OCI-LY1 (cell line): ENCODE measurements around the gene CD163L1.
A peak's percentile ranks its signal among the peaks of the same experiment; 100 is the strongest.

ENCODE experiments used
- H2AFZ ChIP-seq: fragments of 200-600 bp; sonication (generic), shearing (Covaris generic); 2 replicates; pipeline ENCODE4 v1.6.0; 2014; ENCODE audit warnings: antibody characterized with exemption, mild to moderate bottlenecking, low read length
- H3F3A ChIP-seq: fragments of 200-600 bp; sonication (generic), shearing (Covaris generic); 2 replicates; pipeline ENCODE4 v1.6.0; 2014; ENCODE audit warnings: mild to moderate bottlenecking, antibody characterized with exemption, low read length, moderate library complexity; ENCODE audit not compliant: insufficient read depth
- H3K27ac ChIP-seq: fragments of 200-600 bp; sonication (generic); 2 replicates; pipeline ENCODE4 v1.5.1; 2014; ENCODE audit warnings: low read length, mixed run types, mild to moderate bottlenecking, low read depth; ENCODE audit not compliant: poor library complexity, severe bottlenecking
- H3K27me3 ChIP-seq: fragments of 200-600 bp; sonication (generic); 2 replicates; pipeline ENCODE4 v1.6.0; 2014; ENCODE audit warnings: antibody characterized with exemption, mild to moderate bottlenecking, low read length, moderate library complexity; ENCODE audit not compliant: insufficient read depth
- H3K36me3 ChIP-seq: fragments of 200-600 bp; sonication (generic); 2 replicates; pipeline ENCODE4 v1.6.1; 2014; ENCODE audit warnings: mild to moderate bottlenecking, antibody characterized with exemption, low read length, moderate library complexity, mixed read lengths; ENCODE audit not compliant: insufficient read depth
- H3K4me1 ChIP-seq: fragments of 200-600 bp; sonication (generic); 2 replicates; pipeline ENCODE4 v1.5.1; 2014; ENCODE audit warnings: mild to moderate bottlenecking, low read length, moderate library complexity; ENCODE audit not compliant: insufficient read depth, severe bottlenecking
- H3K4me2 ChIP-seq: fragments of 200-600 bp; sonication (generic), shearing (Covaris generic); 2 replicates; pipeline ENCODE4 v1.6.1; 2014; ENCODE audit warnings: low read length
- H3K4me3 ChIP-seq: fragments of 200-600 bp; sonication (generic); 2 replicates; pipeline ENCODE4 v1.5.1; 2014; ENCODE audit warnings: low read length, low read depth, mild to moderate bottlenecking, mixed read lengths; ENCODE audit not compliant: poor library complexity, severe bottlenecking
- H3K79me2 ChIP-seq: fragments of 200-600 bp; shearing (Covaris generic); 2 replicates; pipeline ENCODE4 v1.6.1; 2016; ENCODE audit warnings: mixed run types, low read length, mixed read lengths; ENCODE audit not compliant: insufficient read depth
- H3K9ac ChIP-seq: fragments of 200-600 bp; sonication (generic), shearing (Covaris generic); 2 replicates; pipeline ENCODE4 v1.6.1; 2014; ENCODE audit warnings: mild to moderate bottlenecking, low read length, mixed read lengths
- H3K9me2 ChIP-seq: fragments of 200-600 bp; sonication (generic), shearing (Covaris generic); 2 replicates; pipeline ENCODE4 v1.6.1; 2014; ENCODE audit warnings: low read depth, mild to moderate bottlenecking, low read length, mixed read lengths
- H3K9me3 ChIP-seq: fragments of 200-600 bp; shearing (Covaris generic); 2 replicates; pipeline ENCODE4 v1.6.1; 2014; ENCODE audit warnings: low read length, mixed read lengths
- H4K20me1 ChIP-seq: fragments of 200-600 bp; sonication (generic), shearing (Covaris generic); 2 replicates; pipeline ENCODE4 v1.6.0; 2016; ENCODE audit warnings: mild to moderate bottlenecking, low read length; ENCODE audit not compliant: insufficient read depth
- EZH2 ChIP-seq: fragments of 200-600 bp; sonication (generic), shearing (Covaris generic); IDR thresholded peaks from 2 replicates; pipeline ENCODE4 v1.8.0; 2017; ENCODE audit warnings: borderline replicate concordance, mixed run types, mild to moderate bottlenecking, antibody characterized with exemption, low read length, moderate library complexity, mixed read lengths
- TF ChIP-seq, protein P1 (sequence below): fragments of 200-600 bp; sonication (generic), shearing (Covaris generic); IDR thresholded peaks from 2 replicates; pipeline ENCODE4 v1.5.1; 2017; ENCODE audit warnings: mild to moderate bottlenecking, antibody characterized with exemption, low read length, moderate library complexity, mixed read lengths

CD163L1 gene

DNA sequence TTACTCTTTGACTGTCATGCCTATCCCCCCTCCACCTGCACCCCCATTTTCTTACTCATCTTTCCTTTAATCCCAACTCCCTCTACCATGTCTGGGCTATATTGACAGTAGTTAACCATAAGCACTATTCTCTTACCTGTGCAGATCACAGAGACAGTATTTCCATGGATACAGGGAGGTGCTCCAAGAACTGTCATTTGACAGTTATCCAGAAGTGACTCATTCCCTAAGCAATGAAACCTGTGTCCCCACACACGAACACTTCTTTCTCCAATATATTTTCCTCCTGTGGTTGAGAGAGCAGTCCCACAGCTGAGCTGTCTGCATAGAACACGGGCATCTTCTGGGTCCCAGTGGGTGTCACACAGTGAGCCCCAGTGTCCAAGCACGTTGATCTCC is 68.8 kb downstream of the CD163L1 start:
- Histone ChIP-seq H3K27me3 (no peaks in the 10 kb centered on the region), H3K79me2 (no peaks in the 10 kb centered on the region), H3K4me1 (no peaks in the 10 kb centered on the region), H3K9me3 (no peaks in the 10 kb centered on the region), H3K4me2 (no peak overlapping the region), H3K9ac (no peak overlapping the region), H3K4me3 (no peak overlapping the region), H3K9me2 (no peaks in the 10 kb centered on the region), H2AFZ (no peak overlapping the region), H4K20me1 (no peaks in the 10 kb centered on the region), H3F3A (no peaks in the 10 kb centered on the region), H3K27ac (no peak overlapping the region), H3K36me3 (no peaks in the 10 kb centered on the region)
- no peak for TF ChIP-seq EZH2
- TF ChIP-seq, protein P1, sequence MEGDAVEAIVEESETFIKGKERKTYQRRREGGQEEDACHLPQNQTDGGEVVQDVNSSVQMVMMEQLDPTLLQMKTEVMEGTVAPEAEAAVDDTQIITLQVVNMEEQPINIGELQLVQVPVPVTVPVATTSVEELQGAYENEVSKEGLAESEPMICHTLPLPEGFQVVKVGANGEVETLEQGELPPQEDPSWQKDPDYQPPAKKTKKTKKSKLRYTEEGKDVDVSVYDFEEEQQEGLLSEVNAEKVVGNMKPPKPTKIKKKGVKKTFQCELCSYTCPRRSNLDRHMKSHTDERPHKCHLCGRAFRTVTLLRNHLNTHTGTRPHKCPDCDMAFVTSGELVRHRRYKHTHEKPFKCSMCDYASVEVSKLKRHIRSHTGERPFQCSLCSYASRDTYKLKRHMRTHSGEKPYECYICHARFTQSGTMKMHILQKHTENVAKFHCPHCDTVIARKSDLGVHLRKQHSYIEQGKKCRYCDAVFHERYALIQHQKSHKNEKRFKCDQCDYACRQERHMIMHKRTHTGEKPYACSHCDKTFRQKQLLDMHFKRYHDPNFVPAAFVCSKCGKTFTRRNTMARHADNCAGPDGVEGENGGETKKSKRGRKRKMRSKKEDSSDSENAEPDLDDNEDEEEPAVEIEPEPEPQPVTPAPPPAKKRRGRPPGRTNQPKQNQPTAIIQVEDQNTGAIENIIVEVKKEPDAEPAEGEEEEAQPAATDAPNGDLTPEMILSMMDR, result no peak

DNA sequence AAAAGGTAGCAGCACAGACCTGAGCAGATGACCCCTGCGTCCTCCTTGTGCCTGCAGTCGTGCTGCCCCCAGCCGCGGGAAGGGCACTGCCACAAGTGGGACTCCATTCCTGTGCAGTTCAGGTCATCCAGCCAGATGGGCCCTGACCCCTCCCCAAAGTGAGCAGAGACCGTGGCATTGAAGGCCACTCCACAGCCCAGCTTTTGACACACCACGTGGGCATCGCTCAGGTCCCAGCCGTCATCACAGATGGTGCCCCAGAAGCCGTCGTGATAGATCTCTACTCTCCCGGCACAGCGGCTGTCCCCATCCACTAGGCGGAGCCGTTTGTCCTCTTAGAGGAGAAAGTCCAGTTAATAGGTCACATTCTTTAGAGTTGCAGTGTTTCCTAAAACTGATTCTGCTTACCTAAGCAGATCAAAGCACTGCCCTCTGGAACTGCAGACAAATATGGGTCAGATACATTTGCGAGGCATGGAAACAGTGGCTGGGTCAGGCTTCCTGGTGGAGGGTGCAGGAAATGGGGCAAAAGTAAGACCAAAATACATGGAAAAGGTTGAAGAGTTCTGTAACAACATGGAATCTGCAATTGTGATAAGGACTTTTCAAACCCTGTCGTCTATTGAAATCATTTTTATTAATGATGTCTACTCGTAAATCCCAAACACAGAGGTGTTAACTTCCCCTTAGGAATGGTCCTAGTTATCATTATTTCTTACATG is 69.4 kb downstream of the CD163L1 start:
- Histone ChIP-seq H3K27me3 (no peaks in the 10 kb centered on the region), H3K27ac (no peak overlapping the region), H3K4me1 (no peaks in the 10 kb centered on the region), H3K4me3 (no peak overlapping the region), H2AFZ (no peak overlapping the region), H4K20me1 (no peaks in the 10 kb centered on the region), H3K9me2 (no peaks in the 10 kb centered on the region), H3K36me3 (no peaks in the 10 kb centered on the region), H3K9me3 (no peaks in the 10 kb centered on the region), H3F3A (no peaks in the 10 kb centered on the region), H3K9ac (no peak overlapping the region), H3K79me2 (no peaks in the 10 kb centered on the region), H3K4me2 (no peak overlapping the region)
- TF ChIP-seq EZH2, result no peak
- TF ChIP-seq, protein P1, result peak; percentile 68

DNA sequence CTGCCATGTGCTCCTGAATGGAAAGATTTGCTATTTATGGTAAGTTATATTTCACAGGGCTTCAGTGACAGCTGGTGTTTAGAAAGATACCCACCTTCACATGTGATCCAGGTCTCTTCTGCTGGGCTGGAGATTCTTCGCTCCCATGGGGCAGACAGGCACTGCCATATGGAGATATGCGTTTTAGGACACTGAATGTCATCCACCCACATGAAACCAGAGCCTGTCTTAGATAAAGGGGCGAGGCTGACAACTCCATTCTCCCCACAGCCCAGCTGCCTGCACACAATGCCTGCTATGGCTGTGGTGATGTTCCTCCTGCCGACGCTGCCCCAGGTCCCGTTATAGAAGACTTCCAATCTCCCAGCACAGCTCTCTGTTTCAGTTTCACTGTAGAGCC is 70.7 kb downstream of the CD163L1 start:
- no peaks in the 10 kb centered on the region for H3K79me2 ChIP-seq
- H4K20me1 ChIP-seq, result no peaks in the 10 kb centered on the region
- no peaks in the 10 kb centered on the region for H3K9me3 ChIP-seq
- H3K4me2 ChIP-seq, result no peak overlapping the region
- no peaks in the 10 kb centered on the region for H3K9me2 ChIP-seq
- H3K36me3 ChIP-seq, result no peaks in the 10 kb centered on the region
- H3K4me1 ChIP-seq, result no peaks in the 10 kb centered on the region
- no peak overlapping the region for H3K27ac ChIP-seq
- no peak overlapping the region for H2AFZ ChIP-seq
- no peaks in the 10 kb centered on the region for H3K27me3 ChIP-seq
- H3F3A ChIP-seq, result no peaks in the 10 kb centered on the region
- no peak overlapping the region for H3K4me3 ChIP-seq
- H3K9ac ChIP-seq, result no peak overlapping the region
- TF ChIP-seq, protein P1, result no peak
- no peak for TF ChIP-seq EZH2
